GM08714 (cell line): ENCODE measurements around the gene IGF2BP3.

ENCODE experiments used
- H3K4me3 ChIP-seq: fragments of 200-500 bp; sonication (Bioruptor generic); 2 replicates; pipeline ENCODE4 v1.5.1; 2014; ENCODE audit warnings: mild to moderate bottlenecking, low read length, inconsistent platforms
- ZNF274 ChIP-seq: IDR thresholded peaks from 2 replicates; pipeline ENCODE4 v1.6.1; 2012; ENCODE audit warnings: mild to moderate bottlenecking, low read depth, low read length

The IGF2BP3 gene

DNA sequence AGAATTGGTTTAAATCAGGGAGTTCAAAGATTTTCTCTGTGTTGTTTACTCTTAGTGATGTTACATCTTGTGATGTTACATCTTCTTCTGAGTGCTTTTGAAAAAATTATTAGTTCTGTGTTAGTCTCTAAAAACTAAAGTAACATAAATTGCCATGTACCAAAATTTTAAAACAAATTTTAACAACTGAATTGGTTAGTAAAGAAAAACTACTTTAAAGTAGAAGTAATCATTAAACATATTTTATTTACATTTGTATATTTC is 5.2 kb upstream of the IGF2BP3 start:
- H3K4me3 ChIP-seq, result peak overlapping the region; percentile 90; the same call in 1 of the 2 replicates
- TF ChIP-seq ZNF274, result no peak

- no peak for TF ChIP-seq ZNF274
- H3K4me3 ChIP-seq, result peak overlapping the region; percentile 90
These were observed 4.7 kb upstream of the IGF2BP3 start for GRCh38 chr7:23474829-23475575.

DNA sequence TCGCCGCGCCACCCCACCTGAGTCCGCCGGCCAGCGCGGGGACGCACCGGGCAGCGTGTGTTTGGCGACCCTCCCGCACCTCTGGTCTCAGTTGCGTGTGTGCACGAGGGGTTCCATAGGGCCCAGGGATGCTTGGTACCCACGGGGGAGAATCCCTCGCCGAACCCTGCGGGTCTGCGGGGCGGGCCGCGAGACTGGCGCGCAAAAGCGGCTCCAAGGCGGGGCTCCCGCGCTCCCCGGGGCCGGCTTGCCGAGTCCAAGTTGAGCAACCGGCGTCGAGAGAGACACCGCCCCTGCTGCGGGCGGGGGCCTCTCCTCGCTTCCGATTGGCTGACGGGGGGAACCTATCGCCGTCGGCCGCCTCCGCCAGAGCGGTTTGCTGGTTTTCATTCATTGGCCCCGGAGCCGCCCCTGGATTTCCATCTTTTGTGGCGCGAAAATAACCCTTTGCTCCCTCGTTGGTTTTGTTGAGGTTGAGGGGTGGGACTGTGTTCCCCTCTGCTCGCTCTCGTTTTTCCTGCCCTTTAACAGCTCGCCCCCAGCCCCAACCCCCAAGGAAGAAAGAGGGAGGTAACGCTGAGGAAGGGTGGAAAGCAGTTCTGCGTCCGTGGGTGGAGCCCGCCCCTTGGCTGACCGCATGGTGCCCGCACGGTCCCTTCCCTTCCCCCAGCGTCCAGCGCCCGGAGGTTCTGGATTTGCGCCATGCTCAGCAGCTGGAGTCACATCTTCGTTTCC is 4.0 kb upstream of the IGF2BP3 start:
- no peak for TF ChIP-seq ZNF274
- peak overlapping the region; percentile 90 for H3K4me3 ChIP-seq

- peak overlapping the region; percentile 61 for H3K4me3 ChIP-seq
- no peak for TF ChIP-seq ZNF274
These were observed 3.5 kb upstream of the IGF2BP3 start for GRCh38 chr7:23473844-23474093.

- no peak for TF ChIP-seq ZNF274
- H3K4me3 ChIP-seq, result peak overlapping the region; percentile 61
These were observed 2.9 kb upstream of the IGF2BP3 start for GRCh38 chr7:23472956-23473843.

DNA sequence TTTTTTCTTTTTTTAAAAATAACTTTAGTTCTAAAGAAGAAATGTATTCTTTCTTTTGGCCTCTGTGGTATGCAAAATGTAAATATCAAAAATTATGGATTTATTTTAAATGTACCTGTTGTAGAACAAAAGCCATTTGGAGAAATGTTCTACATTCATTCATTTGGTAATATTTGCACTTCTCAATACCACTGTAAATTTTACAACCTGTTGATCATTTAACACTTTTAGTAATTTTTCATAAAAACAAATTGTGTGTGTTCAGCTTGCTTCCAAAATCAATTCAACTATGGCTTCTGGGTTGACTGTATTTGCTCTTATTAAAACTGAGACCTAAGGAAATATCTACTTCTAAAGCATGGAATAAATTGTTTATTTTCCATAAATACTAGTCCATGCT is 2.3 kb upstream of the IGF2BP3 start:
- H3K4me3 ChIP-seq, result peak overlapping the region; percentile 76; the same call in 1 of the 2 replicates
- no peak for TF ChIP-seq ZNF274

DNA sequence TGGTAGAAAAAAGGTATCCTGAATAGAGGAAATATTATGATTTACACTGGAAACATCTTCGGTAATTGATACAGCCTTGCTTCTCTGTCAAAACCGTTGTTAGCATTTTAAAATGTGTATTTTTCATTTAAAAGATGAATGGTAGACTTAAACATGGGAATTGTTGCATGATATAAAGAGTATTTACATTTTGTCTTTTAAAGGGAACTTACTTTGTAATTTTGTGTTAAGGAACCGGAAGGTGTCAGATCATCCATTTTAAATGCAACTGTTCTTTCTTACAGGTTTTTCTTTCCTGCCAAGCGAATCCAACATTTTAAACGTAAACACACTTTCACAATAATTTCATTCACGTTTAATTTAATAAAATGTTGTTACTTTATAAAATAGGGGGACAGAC is 1.8 kb upstream of the IGF2BP3 start:
- no peak for TF ChIP-seq ZNF274
- H3K4me3 ChIP-seq, result peak overlapping the region; percentile 76; the same call in 1 of the 2 replicates

- TF ChIP-seq ZNF274, result no peak
- peak overlapping the region; percentile 76 for H3K4me3 ChIP-seq
These were observed 992 bp upstream of the IGF2BP3 start for GRCh38 chr7:23471106-23471859.

- no peak for TF ChIP-seq ZNF274
- H3K4me3 ChIP-seq, result peak overlapping the region; percentile 76
These were observed 385 bp downstream of the IGF2BP3 start for GRCh38 chr7:23469961-23470250.

DNA sequence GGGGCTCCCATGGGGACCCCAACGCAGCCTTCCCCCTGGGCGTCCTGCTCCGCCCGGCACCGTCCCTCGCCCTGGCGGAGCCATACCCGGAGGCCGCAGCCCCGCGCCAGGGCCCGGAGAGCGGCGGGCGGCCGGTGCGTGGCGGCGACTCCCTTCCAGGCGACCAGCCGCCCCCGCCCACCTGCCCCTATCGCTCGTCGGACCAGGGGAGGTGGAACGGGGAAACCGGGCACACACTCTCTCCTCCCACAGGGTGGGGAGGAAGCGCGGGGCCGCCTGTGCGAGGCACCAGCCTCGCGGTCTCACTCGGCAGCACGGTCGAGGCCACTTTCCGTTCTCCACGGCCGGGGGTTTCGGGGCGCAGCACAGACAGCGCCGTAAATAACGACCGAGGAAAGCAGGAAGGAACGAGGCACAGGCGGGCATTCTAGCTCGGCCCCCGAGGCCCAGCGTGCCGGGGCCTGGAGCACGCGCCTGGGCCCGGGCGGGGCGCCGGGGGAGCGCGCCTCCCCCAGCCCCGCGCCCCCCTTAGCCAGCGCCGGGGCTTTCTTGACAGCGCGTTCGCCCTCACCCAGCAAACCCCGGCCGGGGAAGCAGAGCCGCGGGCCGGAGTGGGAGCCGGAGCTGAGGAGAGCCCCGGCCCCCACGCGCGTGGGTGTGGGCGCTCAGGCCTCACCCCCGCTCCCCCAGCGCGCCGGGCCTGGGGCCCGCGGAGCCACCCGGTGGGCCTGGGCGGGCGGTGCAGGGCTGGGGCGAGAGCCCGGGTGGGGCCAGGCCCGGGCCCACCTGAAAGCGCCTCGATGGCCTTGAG is 936 bp downstream of the IGF2BP3 start:
- TF ChIP-seq ZNF274, result no peak
- H3K4me3 ChIP-seq, result peak overlapping the region; percentile 76

DNA sequence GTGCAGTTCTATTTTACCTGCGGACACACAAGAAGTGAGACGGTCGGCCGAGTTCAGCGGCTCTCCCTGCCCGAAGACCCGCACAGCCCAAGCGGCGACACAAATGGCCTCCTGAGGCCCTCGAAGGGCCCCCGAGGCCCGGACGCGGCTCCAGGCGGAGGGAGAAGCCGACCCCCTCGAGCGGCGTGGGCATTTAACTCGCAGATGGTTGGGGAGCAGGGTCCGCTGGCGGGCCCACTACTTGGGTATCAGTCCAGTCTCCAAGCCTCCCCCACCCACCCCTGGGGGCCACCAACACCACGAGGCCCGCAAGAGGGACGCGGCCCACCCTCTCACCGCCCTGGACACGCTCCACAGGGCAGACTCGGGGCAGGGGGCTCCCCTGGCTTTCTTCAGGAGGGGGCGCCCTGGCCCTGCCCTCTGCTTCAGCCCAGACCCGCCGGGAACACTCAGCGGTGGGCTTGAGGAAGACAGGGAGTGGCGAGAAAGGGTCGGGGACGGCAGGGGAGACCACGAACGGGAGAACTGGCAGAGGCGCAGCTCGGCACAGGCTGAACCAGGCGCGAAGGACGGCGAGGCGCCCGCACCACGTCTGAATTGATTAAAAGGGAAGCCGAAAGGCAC is 1.7 kb downstream of the IGF2BP3 start:
- peak overlapping the region; percentile 76 for H3K4me3 ChIP-seq
- TF ChIP-seq ZNF274, result no peak

DNA sequence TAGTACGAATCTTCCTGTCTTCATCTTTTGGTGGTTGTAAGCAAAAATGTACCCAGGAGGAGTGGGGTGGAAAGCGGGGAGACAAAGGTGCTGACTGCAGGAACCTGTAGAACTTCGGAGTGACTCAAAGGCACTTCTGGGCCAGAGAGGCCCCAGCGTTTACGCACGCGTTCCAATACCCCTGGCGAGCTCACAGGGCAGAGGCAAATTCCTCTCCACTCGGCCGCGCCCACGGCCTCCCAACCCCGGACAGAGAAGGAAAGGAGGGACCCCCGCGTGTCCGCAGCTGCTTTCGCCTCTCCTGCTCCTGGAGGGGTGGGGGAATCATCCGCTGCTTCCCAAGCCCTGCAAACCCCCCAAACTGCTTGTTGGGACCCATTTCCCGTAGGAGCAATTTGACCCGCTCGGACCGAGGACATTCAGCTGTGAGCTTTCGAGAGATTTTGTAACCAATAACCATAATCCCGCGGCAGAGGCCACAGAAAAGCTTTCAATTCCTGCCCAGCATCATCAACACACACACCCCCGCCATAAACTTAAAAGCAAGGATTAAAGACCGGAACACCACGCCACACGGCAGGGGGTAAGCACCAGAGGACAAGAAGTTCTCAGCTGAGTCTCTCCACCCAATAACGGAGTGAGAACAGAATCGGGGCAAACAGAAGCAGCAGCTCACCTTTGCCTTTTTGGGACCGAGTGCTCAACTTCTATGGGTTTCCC is 2.3 kb downstream of the IGF2BP3 start:
- TF ChIP-seq ZNF274, result no peak

More for the DNA sequence above, 2.3 kb downstream of the IGF2BP3 start:
- H3K4me3 ChIP-seq, result peak overlapping the region; percentile 76
